Bronchial epithelial cell (primary cell): ENCODE measurements around the gene SLC10A2. TPM values are rescaled to one million over a fixed set of nuclear protein-coding genes. Genes with fewer than 3 reads are reported as not detected.

Experiments used
- DNase-seq: peaks from one replicate; pipeline ENCODE4 v3.0.0-alpha.2; 2010; ENCODE audit warnings: low read depth
- FAIRE-seq: peaks from 2 replicates; lab custom pipeline; 2011; peaks lifted over from hg19 to GRCh38; lab: Jason Lieb, UNC
- H3K27me3 ChIP-seq: 2 replicates; pipeline ENCODE4 v1.5.1; 2011; ENCODE audit warnings: low read length; ENCODE audit not compliant: control insufficient read depth, insufficient read depth
- H3K36me3 ChIP-seq: 2 replicates; pipeline ENCODE4 v1.5.1; 2011; ENCODE audit warnings: low read length; ENCODE audit not compliant: control insufficient read depth, insufficient read depth
- H3K4me3 ChIP-seq: 2 replicates; pipeline ENCODE4 v1.5.1; 2011; ENCODE audit warnings: mild to moderate bottlenecking, low read depth, low read length, control low read depth
- total RNA-seq: library from RNA; depleted of rRNA; stranded (reverse); fragments of >200 nt; gene quantifications from 2 replicates; pipeline ENCODE4 v1.2.1, GENCODE V29; 2014
- TF ChIP-seq, protein P1 (sequence below): IDR thresholded peaks from 2 replicates; pipeline ENCODE4 v1.5.1; 2011; ENCODE audit warnings: mild to moderate bottlenecking, moderate library complexity, low read length, control low read depth, inconsistent platforms; ENCODE audit not compliant: insufficient read depth, severe bottlenecking

Gene SLC10A2
- total RNA-seq, 1 donor from 2014 or later: not detected

GRCh38 chr13:103029798-103030197, 36.4 kb downstream of the SLC10A2 start:
- FAIRE-seq: peak; percentile 52
- Histone ChIP-seq H3K36me3 (no peaks in the 10 kb centered on the region), H3K4me3 (no peak overlapping the region), H3K27me3 (no peaks in the 10 kb centered on the region)
- DNase-seq: no peak
- TF ChIP-seq, protein P1, sequence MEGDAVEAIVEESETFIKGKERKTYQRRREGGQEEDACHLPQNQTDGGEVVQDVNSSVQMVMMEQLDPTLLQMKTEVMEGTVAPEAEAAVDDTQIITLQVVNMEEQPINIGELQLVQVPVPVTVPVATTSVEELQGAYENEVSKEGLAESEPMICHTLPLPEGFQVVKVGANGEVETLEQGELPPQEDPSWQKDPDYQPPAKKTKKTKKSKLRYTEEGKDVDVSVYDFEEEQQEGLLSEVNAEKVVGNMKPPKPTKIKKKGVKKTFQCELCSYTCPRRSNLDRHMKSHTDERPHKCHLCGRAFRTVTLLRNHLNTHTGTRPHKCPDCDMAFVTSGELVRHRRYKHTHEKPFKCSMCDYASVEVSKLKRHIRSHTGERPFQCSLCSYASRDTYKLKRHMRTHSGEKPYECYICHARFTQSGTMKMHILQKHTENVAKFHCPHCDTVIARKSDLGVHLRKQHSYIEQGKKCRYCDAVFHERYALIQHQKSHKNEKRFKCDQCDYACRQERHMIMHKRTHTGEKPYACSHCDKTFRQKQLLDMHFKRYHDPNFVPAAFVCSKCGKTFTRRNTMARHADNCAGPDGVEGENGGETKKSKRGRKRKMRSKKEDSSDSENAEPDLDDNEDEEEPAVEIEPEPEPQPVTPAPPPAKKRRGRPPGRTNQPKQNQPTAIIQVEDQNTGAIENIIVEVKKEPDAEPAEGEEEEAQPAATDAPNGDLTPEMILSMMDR: no peak

DNA sequence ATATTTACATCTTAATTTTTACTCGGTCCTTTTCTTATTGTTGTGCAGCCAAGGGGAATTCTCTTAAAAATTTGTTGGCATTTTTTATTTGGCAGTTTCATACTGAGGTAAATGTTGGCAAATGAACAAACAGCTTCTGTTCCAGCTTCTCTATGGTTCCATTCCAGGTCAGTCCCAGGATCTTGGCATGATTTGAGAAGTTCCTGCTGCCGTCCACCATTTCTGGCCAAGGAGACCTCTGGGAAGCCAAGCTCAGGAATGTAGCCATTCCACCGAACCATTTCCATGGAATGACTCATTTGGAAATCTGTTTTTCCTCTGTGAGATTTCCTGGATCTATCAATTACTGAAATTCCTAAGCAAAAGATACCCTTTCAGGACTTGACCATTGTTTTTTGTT, 43.9 kb downstream of the SLC10A2 start:
- Histone ChIP-seq H3K4me3 (no peak overlapping the region), H3K27me3 (no peaks in the 10 kb centered on the region), H3K36me3 (no peaks in the 10 kb centered on the region)
- FAIRE-seq (no peak), DNase-seq (no peak)
- TF ChIP-seq, protein P1: no peak

- TF ChIP-seq, protein P1: no peak
- no peak overlapping the region for H3K4me3 ChIP-seq
- DNase-seq (peak; percentile 6), FAIRE-seq (no peak)
- no peaks in the 10 kb centered on the region for H3K27me3 ChIP-seq
- no peaks in the 10 kb centered on the region for H3K36me3 ChIP-seq
Measured at GRCh38 chr13:103018556-103018955, 47.7 kb downstream of the SLC10A2 start.

DNA sequence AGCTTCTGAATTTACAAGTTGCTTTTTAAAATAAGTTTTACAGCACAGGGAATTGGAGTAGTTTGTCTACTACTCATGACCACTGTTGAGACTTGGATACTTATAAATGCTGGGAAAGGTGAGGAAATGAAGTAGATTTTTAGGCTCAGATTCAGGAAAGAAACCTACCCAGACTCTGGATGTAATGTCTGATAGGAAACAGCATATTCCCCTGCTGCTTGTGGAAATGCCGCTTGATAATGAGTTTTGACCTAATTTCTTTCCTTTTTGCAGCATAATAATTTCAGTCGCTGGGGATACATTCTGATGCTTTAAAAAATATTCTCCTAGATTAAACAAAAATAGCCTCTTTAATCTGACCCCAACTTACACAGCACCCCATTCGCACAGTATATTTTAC, 53.6 kb downstream of the SLC10A2 start:
- TF ChIP-seq, protein P1: no peak
- Histone ChIP-seq H3K4me3 (no peak overlapping the region), H3K27me3 (no peaks in the 10 kb centered on the region), H3K36me3 (no peaks in the 10 kb centered on the region)
- no peak for DNase-seq
- no peak for FAIRE-seq

DNA sequence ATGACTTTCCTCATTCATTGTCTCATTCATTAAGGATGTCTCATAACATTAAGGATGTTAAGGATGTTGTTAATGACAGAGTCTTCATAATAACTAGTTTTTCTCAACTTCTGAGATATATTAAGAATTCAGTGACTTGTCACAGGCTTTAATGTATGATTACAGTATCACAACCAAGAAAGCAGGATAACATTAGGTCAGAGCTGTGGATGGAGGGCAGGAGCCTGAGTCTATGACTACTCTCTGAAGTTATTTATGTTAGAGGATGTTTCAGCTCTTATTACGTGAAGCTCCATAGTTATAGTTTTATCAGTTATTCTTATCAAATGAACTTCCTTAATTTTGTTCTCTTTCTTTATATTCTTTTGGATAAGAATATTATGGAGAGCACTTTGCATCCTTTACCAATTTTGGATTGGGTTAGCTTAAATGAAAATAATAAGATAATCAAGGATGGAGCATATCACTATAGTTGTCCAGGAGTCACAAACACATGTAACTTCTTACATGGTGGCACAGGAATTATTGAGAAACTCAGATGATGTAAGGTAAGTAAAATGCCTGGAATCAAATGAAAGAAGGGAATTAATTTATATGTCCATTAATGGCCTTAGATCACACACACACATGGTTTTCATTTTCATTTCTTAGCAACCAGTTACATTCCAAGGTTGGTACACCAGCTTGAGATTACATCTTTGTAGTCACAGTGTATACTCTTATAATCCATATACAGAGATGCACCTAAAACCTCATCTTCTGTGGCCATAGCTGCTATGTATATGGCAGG, 57.0 kb downstream of the SLC10A2 start:
- Histone ChIP-seq H3K36me3 (no peaks in the 10 kb centered on the region), H3K4me3 (no peak overlapping the region), H3K27me3 (no peaks in the 10 kb centered on the region)
- TF ChIP-seq, protein P1: no peak
- DNase-seq (no peak), FAIRE-seq (no peak)

DNA sequence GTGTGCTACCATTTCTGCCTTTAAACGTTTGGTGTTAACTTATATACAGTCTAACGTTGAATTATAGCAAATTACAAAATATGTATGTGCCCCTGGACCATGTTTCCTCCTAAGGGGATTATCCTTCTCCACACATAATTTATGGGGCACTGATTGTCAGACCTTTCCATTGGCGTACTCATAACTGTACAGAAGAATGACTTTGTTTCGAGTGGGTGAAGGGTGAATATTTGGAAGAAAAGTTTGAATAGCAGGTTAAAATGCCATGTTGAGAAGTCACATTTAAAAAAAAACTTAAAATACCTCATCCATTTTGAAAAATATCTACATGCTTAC, 58.8 kb downstream of the SLC10A2 start:
- TF ChIP-seq, protein P1: no peak
- no peak for DNase-seq
- Histone ChIP-seq H3K27me3 (no peaks in the 10 kb centered on the region), H3K36me3 (no peaks in the 10 kb centered on the region), H3K4me3 (no peak overlapping the region)
- FAIRE-seq: no peak
